ENCODE measurements around the gene MPP4. TPM values are rescaled to one million over a fixed set of nuclear protein-coding genes. Genes with fewer than 3 reads are reported as not detected.

Gene MPP4
- total RNA-seq, 1 experiment from 2014 or later = not detected

GRCh38 chr2:201622306-201622970, 76.0 kb downstream of the MPP4 start:
- Mint-ChIP-seq H3K27ac (no peak overlapping the region), H3K36me3 (peaks cover 25% of the 10 kb centered on the region), H3K9me3 (no peaks in the 10 kb centered on the region), H3K4me1 (no peaks in the 10 kb centered on the region), H3K27me3 (ENCODE audit: low read depth) (no peaks in the 10 kb centered on the region), H3K4me3 (no peak overlapping the region)
- no peak for TF ChIP-seq AR (CRISPR knock-in tag; IDR thresholded peaks at IDR 0.05)
- TF ChIP-seq GRHL2 (CRISPR knock-in tag; IDR thresholded peaks at IDR 0.05; ENCODE audit: insufficient replicate concordance, severe bottlenecking) = no peak
- no peak for TF ChIP-seq SMAD4 (CRISPR knock-in tag; IDR thresholded peaks at IDR 0.05)
- no peak for TF ChIP-seq ZNF416 (CRISPR knock-in tag; IDR thresholded peaks at IDR 0.05)
- no peak for TF ChIP-seq FOXP4 (CRISPR knock-in tag; IDR thresholded peaks at IDR 0.05)
- no peak for TF ChIP-seq STAT6 (CRISPR knock-in tag; conservative IDR thresholded peaks at IDR 0.05; ENCODE audit: low read depth)
- no peak for TF ChIP-seq ZNF281 (CRISPR knock-in tag; IDR thresholded peaks at IDR 0.05)
- no peak for TF ChIP-seq TCF7 (CRISPR knock-in tag; IDR thresholded peaks at IDR 0.05; ENCODE audit: low read depth)
- no peak for TF ChIP-seq ELF4 (CRISPR knock-in tag; IDR thresholded peaks at IDR 0.05; ENCODE audit: low read depth)
- no peak for TF ChIP-seq TP53 (CRISPR knock-in tag; IDR thresholded peaks at IDR 0.05)
- TF ChIP-seq ZNF512 (CRISPR knock-in tag; IDR thresholded peaks at IDR 0.05; ENCODE audit: borderline replicate concordance) = no peak
- no peak for TF ChIP-seq FOXP1 (CRISPR knock-in tag; IDR thresholded peaks at IDR 0.05; ENCODE audit: borderline replicate concordance)
- TF ChIP-seq ZNF138 (CRISPR knock-in tag; conservative IDR thresholded peaks at IDR 0.05) = no peak
- TF ChIP-seq ZNF219 (CRISPR knock-in tag; IDR thresholded peaks at IDR 0.05; ENCODE audit: borderline replicate concordance) = no peak
- TF ChIP-seq ATF3 (CRISPR knock-in tag; conservative IDR thresholded peaks at IDR 0.05) = no peak
- no peak for TF ChIP-seq ZNF425 (CRISPR knock-in tag; conservative IDR thresholded peaks at IDR 0.05)
- ChIA-PET CTCF (no interaction called here), POLR2A (no interaction called here)
- DNase-seq (ENCODE audit: low spot score) = no peak
- ATAC-seq = no peak

Data from WTC11 (cell line).